OCI-LY7 (cell line): Measurements from ENCODE around the gene ADAMTS16.

Experiments
- CTCF ChIP-seq: fragments of 200-600 bp; sonication (generic); conservative IDR thresholded peaks from 2 replicates; pipeline ENCODE4 v1.5.1; 2014; ENCODE audit warnings: mild to moderate bottlenecking, antibody characterized with exemption, low read length, moderate library complexity, mixed read lengths
- EZH2phosphoT487 ChIP-seq: fragments of 200-600 bp; sonication (generic); IDR thresholded peaks from 2 replicates; pipeline ENCODE4 v1.6.1; 2018; ENCODE audit warnings: low read depth, borderline replicate concordance, mild to moderate bottlenecking, mixed run types, antibody characterized with exemption, low read length, moderate library complexity, mixed read lengths

DNA sequence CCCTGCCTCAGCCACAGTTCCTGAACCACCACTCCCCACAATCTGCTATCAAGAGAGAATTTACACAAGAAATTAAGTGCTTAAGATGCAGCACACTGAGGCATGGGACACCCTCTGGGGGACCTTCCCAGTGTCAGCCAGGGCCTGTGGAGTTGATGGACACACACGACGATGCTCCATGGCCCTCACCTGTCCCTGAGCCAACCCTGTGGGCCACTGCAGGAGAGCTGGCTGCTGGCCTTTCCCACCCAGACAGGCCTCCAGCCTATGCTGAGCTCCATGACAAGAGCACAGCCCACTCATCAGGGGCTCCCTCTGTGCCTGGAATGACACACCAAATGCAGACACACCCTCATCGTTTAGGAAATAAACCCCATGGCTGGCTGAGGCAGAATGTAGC is 124.6 kb downstream of the ADAMTS16 start:
- no peak for TF ChIP-seq CTCF
- no peak for TF ChIP-seq EZH2phosphoT487
